Muscle layer of colon (tissue), 2 donors: ENCODE measurements around the gene SLCO2A1.

Experiments
- H3K27ac ChIP-seq: one replicate; pipeline ENCODE4 v1.7.0; 2013; ENCODE audit warnings: low read depth, mild to moderate bottlenecking, low read length, moderate library complexity
- H3K27me3 ChIP-seq, 2 donors: one replicate each; pipeline ENCODE4 v1.7.0; 2013; ENCODE audit warnings: low read length in 2 of 2, mild to moderate bottlenecking in 2 of 2; ENCODE audit not compliant: insufficient read depth in 2 of 2, control insufficient read depth in 1 of 2
- H3K36me3 ChIP-seq: one replicate; pipeline ENCODE4 v1.7.0; 2013; ENCODE audit warnings: mild to moderate bottlenecking, low read length; ENCODE audit not compliant: insufficient read depth
- H3K4me1 ChIP-seq: one replicate; pipeline ENCODE4 v1.7.0; 2013; ENCODE audit warnings: mild to moderate bottlenecking, low read length; ENCODE audit not compliant: insufficient read depth
- H3K4me3 ChIP-seq, 2 donors: one replicate each; pipeline ENCODE4 v1.7.0; 2013; ENCODE audit warnings: low read length in 2 of 2, low read depth in 1 of 2, mild to moderate bottlenecking in 1 of 2, moderate library complexity in 1 of 2
- H3K9ac ChIP-seq: one replicate; pipeline ENCODE4 v1.7.0; 2013; ENCODE audit warnings: low read length
- H3K9me3 ChIP-seq: one replicate; pipeline ENCODE4 v1.7.0; 2013; ENCODE audit warnings: mild to moderate bottlenecking, low read length
- donor health status: abdominal sarcoma.
- donor health status: Adenocarcinoma of cecum.

SLCO2A1 gene

GRCh38 chr3:133940536-133940935, 89.2 kb downstream of the SLCO2A1 start:
- H3K4me1 ChIP-seq, result no peaks in the 10 kb centered on the region
- no peak overlapping the region for H3K9ac ChIP-seq
- H3K36me3 ChIP-seq, result no peaks in the 10 kb centered on the region
- no peak overlapping the region for H3K27ac ChIP-seq
- H3K4me3 ChIP-seq, result no peak overlapping the region
- no peaks in the 10 kb centered on the region for H3K9me3 ChIP-seq
- no peaks in the 10 kb centered on the region for H3K27me3 ChIP-seq

- no peak overlapping the region for H3K27ac ChIP-seq
- no peak overlapping the region for H3K9ac ChIP-seq
- no peak overlapping the region for H3K4me3 ChIP-seq
- H3K9me3 ChIP-seq, result no peaks in the 10 kb centered on the region
- no peaks in the 10 kb centered on the region for H3K36me3 ChIP-seq
- no peaks in the 10 kb centered on the region for H3K4me1 ChIP-seq
- no peaks in the 10 kb centered on the region for H3K27me3 ChIP-seq
Observed at GRCh38 chr3:133939463-133939835, 90.3 kb downstream of the SLCO2A1 start.

DNA sequence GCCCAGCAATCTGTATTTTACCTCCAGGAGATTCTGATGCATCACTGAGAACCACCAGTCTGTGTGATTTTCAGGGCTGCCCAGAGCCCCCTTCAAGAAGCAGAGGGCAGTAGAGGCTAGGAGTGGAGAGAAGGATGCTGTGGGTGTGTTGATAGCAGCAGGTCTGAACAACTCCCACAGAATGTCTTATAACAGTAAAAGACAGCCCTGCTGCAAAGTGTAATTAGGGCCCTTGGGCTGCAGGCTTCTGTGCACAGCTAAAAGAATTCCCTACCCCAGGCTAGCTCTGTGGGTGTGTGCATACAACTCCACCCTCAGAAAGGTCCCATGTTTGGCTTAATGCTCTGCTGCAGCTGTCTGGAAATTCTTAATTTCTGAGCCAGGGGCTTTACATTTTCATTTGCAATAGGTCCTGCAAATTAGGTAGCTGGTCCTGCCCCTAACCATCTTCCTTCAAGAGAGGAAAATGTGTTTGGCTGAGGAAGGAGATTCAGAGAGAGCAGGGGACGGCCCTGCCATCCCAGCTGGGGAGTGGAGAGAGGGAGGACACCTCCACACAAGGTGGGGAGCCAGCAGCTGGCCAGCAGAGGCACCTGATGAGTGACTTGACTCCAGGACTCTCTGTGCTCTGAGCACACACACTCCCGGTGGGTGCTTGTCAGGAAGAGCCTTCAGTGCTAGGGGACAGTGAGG, 90.8 kb downstream of the SLCO2A1 start:
- Histone ChIP-seq H3K9ac (no peak overlapping the region), H3K36me3 (no peaks in the 10 kb centered on the region), H3K4me3 (no peak overlapping the region), H3K27me3 (no peaks in the 10 kb centered on the region), H3K4me1 (no peaks in the 10 kb centered on the region), H3K27ac (no peak overlapping the region), H3K9me3 (no peaks in the 10 kb centered on the region)

DNA sequence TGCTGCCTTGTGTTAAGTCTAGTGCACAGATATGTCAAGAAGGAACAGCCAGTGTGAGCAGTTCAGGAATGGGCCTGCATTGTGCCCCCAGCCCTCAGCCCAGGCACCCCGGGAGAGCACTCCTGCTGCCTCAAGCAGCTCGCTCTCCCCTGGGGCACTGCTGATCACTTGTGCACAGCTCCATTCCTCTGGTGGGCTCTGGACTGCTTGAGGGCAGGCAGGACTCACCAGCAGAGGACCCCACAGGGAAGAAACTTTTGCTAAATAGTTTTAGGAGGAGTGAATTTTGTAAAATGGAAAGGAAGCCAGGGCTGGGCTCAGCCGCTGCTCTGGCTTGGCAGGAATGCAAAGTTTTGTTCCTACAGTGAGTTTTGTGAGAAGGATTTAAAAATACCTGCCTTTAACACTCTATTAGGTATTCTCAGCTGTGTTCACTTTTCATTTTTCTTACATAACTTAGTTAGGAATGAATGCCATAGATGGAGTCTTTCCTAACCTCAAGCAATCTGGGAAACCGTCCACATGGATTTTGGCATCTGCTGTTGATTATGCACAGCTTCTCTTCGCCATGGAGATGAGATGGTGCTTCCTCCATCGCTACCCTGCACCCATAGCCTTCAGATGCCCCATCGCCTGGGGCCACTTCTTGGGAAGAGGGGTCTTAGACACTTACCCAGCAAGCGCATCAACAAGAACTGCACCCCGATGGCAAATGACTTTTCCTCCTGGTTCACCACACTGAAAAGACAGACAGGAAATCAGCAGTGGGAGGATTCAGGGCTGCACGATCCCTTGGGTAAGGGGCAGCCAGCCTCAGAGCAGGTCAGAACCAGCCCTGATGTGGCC, 91.7 kb downstream of the SLCO2A1 start:
- no peaks in the 10 kb centered on the region for H3K36me3 ChIP-seq
- H3K4me3 ChIP-seq, result no peak overlapping the region
- H3K27me3 ChIP-seq, result no peaks in the 10 kb centered on the region
- H3K9me3 ChIP-seq, result no peaks in the 10 kb centered on the region
- no peaks in the 10 kb centered on the region for H3K4me1 ChIP-seq
- no peak overlapping the region for H3K27ac ChIP-seq
- no peak overlapping the region for H3K9ac ChIP-seq

DNA sequence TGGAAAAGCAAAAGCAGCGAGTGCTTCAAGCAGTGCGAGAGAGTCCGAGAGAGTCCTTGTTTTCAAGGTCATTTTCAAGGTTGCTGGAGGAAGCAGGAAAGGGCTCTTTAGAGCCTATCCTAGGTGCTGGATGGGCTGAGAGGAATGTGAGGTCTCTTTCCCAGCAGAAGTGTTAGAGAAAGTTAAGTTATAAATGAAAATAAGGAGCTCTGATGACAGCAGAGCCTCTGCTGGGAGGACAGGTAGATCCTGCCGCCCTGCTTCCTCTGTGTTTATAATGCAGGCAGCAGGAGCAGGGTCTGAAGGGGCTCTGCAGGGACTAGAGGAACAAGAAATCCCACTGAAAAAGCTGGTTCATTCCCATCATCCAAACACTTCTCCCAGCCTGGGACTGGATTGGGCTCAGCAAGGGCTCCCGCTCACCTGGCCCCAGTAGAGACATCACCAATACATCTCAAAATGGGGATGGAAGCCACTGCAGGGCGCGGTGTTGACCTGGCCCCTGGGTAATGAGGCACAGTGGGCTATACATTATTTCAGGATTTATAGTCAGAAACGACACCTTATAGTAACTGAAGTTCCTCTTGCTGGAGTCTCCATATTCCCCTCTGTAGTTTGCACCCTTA, 92.6 kb downstream of the SLCO2A1 start:
- H3K36me3 ChIP-seq, result no peaks in the 10 kb centered on the region
- H3K9me3 ChIP-seq, result no peaks in the 10 kb centered on the region
- H3K27me3 ChIP-seq, result no peaks in the 10 kb centered on the region
- H3K27ac ChIP-seq, result no peak overlapping the region
- H3K4me1 ChIP-seq, result no peaks in the 10 kb centered on the region
- no peak overlapping the region for H3K4me3 ChIP-seq
- no peak overlapping the region for H3K9ac ChIP-seq

GRCh38 chr3:133935843-133936769, 93.6 kb downstream of the SLCO2A1 start:
- H3K27me3 ChIP-seq, result no peaks in the 10 kb centered on the region
- no peaks in the 10 kb centered on the region for H3K36me3 ChIP-seq
- H3K4me3 ChIP-seq, result no peak overlapping the region
- H3K27ac ChIP-seq, result no peak overlapping the region
- H3K4me1 ChIP-seq, result no peaks in the 10 kb centered on the region
- H3K9me3 ChIP-seq, result no peaks in the 10 kb centered on the region
- H3K9ac ChIP-seq, result no peak overlapping the region

DNA sequence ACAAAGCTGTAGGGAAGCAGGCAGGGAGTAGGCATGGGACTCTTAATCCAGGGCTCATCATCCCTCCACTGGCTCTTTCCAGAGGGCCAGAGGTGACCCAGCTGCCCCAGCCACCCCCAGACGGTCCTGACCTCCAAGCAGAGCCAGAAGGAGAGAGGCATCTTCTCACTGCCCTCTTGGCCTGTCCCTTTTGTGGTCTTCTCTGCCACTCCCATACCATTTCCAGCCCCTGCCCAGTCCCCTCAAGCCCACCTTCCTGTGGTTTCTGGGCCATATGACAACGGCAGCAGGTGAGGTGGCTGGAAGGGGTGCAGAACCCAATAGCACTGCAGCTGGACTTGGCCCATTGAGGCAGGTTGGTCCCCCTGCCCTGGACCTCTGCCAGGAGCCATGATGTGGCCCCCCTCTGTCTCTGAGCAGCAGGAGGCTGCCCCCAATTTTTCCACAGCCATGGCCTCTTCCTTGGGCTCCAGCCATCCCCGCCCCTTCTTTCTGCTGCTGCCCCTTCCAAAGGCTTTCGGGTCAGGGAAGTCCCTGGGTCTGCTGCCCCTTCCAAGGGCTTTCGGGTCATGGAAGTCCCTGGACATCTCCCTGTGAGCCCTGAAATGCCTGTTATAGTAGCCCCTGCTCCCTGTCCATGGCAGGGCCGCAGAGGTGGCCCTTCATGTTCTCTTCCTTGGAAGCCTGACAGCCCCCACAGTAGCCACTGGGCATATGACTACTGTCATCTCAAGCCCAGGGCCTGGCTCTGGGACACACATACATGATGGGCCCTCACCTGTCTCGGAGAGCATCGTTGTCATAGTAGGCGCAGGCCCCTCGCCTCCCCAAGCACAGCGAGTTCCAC, 94.5 kb downstream of the SLCO2A1 start:
- Histone ChIP-seq H3K27ac (no peak overlapping the region), H3K4me1 (no peaks in the 10 kb centered on the region)

GRCh38 chr3:133934073-133934970, 95.4 kb downstream of the SLCO2A1 start:
- Histone ChIP-seq H3K36me3 (no peaks in the 10 kb centered on the region), H3K27me3 (no peaks in the 10 kb centered on the region), H3K4me1 (no peaks in the 10 kb centered on the region), H3K9me3 (no peaks in the 10 kb centered on the region), H3K4me3 (no peak overlapping the region), H3K27ac (no peak overlapping the region), H3K9ac (no peak overlapping the region)

More for the DNA sequence above, 94.5 kb downstream of the SLCO2A1 start:
- no peaks in the 10 kb centered on the region for H3K9me3 ChIP-seq
- no peak overlapping the region for H3K4me3 ChIP-seq
- H3K27me3 ChIP-seq, result no peaks in the 10 kb centered on the region
- no peak overlapping the region for H3K9ac ChIP-seq
- H3K36me3 ChIP-seq, result no peaks in the 10 kb centered on the region

- Histone ChIP-seq H3K9me3 (no peaks in the 10 kb centered on the region), H3K4me1 (no peaks in the 10 kb centered on the region), H3K9ac (no peak overlapping the region), H3K27ac (no peak overlapping the region), H3K36me3 (no peaks in the 10 kb centered on the region), H3K27me3 (no peaks in the 10 kb centered on the region), H3K4me3 (no peak overlapping the region)
Observed at GRCh38 chr3:133933097-133934024, 96.4 kb downstream of the SLCO2A1 start.
